NCI-H2107 (cell line): Measurements from ENCODE around the gene U2AF2.

Experiments
- DNase-seq: peaks from one replicate; lab custom pipeline; 2025; lab: John Stamatoyannopoulos, UW

The U2AF2 gene

DNA sequence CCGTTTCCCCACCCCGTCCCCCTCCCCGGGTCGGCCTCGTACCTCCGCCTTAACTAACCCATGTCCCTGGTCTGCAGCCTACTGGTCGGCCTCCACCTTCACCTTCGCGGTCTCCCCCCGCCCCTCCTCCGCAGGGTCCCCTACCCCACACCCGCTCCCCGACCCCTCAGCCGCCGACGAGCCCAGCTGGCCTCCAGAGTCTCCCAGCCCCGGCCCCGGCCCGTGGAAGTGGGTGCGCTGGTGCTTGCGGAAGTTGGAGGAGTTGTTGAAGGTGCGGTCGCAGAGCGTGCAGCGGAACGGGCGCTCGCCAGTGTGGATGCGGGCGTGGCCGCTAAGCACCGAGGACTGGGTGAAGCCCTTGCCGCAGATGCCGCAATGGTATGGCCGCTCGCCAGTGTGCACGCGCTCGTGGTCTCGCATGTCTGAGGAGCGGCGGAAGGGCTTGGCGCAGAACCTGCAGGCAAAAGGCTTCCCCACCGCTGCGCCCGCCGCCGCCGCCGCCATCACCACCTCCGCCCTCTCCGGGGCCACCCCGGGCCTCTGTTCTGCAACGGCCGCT, 33.1 kb upstream of the U2AF2 start:
- DNase-seq, result no peak

DNA sequence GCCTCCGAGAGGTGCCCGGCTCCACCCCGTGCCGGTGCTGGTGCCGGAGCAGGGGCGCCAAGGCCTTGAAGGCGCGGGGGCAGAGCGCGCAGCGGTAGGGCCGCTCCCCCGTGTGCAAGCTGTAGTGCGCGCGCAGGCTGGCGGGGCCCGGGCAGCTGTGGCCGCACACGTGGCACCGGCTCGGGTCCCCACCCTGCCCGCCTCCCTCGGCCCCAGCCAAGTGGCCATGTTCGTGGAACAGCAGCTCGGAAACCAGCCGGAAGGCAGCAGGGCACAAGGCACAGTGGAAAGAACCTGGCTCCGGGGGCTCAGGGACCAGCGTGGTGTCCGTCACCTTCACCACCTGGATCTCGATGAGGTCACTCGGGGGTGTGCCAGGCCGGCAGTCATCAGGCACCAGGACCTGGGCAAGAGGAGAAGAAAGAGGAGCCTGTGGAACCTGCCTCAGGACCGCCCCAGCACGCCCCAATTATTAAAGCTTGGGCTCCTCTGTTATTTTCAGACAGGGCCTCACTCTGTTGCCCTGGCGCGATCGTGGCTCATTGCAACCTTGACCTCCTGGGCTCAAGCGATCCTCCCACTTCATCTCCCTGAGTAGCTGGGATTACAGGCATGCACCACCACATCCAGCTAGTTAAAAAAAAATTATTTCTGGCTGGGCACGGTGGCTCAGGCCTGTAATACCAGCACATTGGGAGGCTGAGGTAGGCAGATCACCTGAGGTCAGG, 32.4 kb upstream of the U2AF2 start:
- no peak for DNase-seq

DNA sequence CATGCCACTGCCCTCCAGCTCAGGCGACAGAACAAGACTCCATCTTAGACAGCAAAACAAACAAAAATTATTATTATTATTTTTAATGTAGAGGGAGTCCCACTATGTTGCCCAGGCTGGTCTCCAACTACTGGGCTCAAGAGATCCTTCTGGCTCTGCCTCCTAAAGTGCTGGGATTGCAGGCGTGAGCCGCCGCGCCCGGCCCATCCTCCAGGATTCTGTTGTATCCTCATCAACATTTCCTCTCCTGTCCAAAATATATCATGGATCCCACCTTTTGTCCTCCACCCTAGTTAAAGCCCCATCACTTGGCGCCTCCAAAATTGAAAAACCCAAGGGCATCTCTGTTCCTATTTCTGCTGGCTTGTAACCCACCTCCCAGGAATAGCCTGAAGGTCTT, 31.7 kb upstream of the U2AF2 start:
- DNase-seq, result no peak

DNA sequence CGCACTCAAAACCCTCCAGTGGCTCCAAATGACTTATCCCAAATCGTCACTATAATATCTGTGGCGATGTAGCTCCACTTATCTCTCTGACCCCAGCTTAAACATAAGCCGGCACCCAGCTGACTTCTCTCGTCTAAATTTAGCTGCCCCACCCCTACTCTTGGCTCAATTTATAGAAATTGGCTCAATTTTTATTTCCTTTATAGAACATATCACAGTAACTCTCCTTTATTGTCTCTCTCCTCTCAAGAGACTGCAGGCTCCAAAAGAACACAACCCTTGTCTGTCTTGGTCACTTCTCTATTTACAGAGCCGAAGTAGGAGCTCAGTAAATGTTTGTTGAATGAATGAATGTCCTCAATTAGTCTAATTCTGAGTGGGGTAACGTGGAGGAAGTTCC, 31.3 kb upstream of the U2AF2 start:
- DNase-seq, result no peak

DNA sequence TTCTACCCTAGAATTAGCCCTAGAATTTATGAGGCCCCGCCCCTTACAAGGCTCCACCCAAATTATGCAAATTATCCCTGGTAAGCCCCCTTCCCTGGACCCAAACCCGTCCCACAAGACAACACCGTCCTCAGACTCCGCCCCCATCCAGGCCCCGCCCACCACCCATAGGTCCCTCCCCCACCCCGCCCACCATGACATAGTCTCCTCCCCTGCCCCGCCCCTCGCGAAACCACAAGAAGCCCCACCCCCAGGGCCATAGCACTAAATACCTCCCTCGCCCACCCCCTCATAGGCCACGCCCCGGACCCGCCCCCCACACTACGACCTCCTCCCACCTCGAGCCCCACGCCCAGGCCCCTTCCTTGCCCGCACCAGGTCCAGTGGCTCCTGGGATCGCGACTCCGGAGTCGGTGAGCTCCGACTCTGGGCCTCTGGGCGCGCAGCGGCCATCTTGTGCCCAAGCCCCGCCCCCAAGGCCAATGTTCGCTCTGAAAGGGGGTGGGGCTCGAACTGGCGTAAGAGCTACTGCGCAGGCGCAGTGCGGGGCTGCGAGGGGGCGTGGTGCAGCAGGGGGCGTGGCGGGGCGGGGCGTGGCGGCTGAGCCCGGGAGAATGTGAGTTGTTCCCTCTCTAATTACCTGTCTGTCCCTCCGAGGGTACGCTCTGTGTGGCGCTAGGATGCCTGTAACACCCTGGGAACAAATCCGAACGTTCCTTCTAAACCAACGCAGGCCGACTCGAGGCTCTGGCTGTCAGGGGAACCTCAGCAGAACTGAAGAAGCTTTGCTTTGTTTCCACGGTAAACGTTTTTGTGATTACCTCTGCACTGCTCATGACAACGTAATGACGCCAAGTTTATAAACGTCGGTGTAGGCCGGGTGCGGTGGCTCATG, 30.5 kb upstream of the U2AF2 start, which contains the start of gene ZNF784:
Gene ZNF784, minus strand, starts transcription at position 458 of the 895 bp plus-strand sequence. Its CDS starts 5 bp downstream, at position 453.
- DNase-seq, result peak; percentile 88

DNA sequence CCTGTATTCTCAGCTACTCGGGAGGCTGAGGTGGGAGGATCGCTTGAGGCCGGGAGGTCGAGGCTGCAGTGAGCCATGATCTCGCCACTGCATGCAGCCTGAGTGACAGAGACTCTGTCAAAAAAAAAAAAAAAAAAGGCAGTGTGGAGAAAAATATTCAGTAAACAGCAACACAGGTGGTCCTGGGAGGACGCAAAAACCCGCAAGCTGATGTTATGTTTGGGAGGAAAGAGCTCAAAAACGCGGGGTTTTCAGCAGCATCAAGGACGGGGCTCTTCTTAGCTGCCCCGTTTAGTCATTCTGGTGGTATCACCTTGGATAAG, 29.9 kb upstream of the U2AF2 start:
- no peak for DNase-seq

DNA sequence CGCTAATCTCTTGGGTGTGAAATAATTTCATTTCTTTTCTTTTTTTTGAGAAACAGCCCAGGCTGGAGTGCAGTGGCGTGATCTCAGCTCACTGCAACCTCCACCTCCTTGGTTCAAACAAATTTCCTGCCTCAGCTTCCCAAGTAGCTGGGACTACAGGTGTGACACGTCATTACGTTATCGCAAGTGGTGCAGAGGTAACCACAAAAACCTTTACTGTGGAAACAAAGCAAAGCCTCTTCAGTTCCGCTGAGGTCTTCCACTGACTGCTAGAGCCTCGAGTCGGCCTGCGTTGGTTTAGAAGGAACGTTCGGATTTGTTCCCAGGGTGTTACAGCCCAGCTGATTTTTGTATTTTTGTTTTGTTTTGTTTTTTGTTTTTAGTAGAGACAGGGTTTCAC, 28.5 kb upstream of the U2AF2 start:
- no peak for DNase-seq

DNA sequence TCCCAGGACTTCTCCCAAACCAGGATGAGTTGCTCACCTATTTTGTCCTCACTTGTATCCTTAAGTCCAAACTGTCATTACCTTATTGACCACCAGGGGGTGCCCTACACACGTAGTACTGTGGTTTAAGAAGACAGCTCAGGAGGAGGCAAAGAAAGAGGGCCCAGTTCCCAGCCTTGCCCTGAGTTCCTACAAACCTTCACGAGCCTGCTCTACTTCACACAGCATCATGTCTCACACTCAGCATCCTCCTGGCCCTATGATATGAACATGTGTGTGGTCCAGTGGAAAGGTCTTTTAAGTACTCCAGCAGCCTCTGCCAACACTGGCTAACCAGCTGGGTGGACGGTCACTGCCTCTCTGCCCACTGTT, 22.4 kb upstream of the U2AF2 start:
- peak; percentile 92 for DNase-seq

DNA sequence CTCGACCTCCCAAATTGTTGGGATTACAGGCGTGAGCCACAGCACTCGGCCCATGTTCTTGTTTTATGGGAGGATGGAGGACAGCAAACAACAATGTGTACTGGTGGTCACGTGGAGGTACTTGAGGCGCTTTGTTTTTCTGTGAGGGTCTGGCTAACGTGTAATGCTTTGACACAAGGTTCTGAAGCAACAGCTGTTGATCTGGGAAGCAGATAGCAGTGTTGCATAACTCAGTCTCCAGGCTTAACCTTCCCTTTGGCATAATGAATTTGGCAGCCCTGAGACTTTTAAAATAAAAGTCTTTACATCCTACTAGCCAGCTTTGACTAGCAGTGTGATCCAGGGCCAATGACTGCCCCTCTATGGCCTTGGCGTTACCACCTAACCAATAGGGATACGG, 21.0 kb upstream of the U2AF2 start:
- no peak for DNase-seq

DNA sequence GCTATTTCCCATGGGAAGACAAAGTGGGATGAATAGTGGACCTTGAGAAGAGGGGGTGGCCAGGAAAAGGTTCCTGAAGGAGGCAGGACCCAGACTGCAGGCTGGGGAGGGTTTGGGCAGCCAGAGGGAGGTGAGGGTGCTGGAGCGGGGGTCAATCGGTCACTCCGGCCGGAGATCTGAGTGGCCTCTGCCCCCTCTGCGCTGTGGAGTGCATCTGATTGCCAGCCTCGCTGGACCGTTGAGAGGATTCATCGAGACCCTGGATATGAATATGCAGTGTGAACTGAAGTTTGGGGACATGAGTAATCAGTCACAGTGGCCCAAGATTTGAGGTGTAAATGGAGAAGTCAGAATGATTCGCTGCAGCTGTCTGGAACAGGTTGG, 19.5 kb upstream of the U2AF2 start:
- no peak for DNase-seq

DNA sequence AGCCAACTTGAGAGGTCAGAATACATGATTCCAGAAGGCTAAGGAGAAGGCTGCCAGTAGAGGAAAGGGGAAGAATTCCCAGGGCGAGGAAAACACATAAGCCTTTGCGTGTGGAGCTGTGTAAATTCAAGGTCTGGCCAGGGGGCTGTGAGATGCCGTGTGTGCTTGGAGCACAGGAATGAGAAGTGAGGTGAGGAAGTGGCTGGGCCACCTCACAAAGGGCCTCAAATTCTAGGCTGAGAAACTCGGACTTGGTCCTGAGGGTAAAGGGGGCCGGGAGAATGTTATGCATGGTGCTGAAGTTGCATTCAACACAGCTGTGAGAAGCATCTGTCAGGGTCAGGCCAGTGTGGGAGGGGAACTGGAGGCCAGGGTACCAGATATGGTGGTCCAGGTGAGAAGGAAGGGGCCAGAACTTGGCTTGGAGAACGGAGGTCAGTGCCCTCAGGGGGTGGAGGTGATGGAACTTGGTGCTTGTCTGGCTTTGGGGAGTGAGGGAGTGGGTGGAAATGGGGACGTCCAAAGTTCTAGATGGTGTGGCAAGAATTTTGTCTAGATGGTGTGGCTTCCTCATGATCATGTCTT, 18.9 kb upstream of the U2AF2 start:
- no peak for DNase-seq

DNA sequence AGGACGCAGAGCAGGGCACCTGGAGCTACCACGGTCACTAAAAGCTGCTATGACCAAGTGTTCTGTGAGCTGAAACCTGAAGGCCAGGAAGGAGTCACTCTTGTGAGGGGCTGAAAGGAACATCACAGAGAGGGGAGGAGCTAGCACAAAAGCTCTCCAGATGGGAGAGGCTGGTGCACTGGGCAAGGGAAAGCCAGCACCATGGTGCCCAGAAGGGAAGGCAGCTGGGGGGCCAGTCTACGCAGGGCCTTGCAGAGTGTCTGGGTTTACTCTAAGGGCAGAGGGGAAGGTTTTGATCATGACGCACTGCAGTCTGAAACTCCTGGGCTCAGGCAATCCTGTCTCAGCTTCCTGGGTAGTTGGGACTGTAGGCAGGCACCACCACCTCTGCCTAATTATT, 18.1 kb upstream of the U2AF2 start:
- no peak for DNase-seq

DNA sequence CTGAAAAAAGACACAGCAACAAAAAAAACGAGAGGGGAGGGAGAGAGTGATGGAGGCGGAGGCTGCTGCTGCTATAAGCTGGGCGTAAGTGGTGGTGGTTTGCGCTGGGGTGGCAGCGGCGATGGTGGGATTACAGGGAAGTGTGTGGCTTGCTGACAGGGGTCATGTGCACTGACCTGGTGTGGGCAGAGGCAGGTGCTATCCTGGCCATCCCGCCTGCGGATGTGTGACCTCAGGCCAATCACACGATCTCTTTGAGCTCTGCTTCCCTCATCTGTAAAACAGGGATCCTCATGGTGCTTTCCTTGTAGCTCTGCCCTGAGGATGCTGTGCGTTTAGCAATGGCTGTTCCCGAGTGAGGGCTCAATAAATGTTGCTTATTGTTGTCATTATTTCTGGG, 17.3 kb upstream of the U2AF2 start:
- DNase-seq, result no peak

DNA sequence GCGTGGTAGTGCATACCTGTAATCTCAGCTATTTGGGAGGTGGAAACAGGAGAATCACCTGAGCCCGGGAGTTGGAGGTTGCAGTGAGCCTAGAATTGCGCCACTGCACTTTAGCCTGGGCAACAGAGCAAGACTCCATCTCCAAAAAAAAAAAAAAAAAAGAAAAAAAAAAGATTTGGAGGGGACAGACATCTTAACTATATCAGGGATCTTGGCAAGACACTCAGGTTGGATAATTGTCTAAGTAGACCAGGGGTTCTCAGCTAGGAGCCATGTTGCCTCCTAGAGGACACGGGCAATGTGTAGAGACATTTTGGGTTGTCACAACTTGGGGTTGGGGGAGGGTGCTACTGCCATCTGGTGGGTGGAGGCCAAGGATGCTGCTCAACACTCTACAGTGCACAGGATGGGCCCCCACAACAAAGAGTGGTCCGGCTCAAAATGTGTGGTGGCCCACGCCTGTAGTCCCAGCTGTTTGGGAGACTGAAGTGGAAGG, 15.9 kb upstream of the U2AF2 start:
- no peak for DNase-seq

DNA sequence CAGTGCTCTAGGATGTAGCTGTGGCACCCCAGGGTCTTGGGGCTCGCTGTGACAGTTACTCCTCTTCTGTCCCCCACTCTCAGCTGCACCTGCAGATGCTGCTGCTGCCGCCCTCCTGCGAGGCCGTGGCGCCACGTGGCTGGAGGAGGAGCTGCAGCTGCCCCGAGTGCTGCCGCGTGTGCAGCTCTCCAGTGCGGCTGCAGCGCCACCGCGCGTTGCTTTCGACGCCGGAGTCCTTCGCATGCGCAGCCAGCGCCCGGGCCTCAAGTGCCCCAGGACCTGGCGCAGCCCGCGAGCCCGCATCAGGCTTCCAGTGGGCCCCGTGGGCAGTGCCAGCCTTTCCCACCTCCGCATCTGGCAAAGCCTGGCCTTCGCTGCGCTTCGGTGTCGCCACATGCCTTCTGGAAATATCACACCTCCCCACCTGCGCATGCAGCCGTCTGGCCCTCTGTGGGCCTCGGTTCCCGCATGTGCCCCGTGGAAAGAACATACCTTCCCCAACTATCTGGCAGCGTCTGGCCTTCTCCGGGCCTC, 14.7 kb upstream of the U2AF2 start:
- DNase-seq, result no peak

DNA sequence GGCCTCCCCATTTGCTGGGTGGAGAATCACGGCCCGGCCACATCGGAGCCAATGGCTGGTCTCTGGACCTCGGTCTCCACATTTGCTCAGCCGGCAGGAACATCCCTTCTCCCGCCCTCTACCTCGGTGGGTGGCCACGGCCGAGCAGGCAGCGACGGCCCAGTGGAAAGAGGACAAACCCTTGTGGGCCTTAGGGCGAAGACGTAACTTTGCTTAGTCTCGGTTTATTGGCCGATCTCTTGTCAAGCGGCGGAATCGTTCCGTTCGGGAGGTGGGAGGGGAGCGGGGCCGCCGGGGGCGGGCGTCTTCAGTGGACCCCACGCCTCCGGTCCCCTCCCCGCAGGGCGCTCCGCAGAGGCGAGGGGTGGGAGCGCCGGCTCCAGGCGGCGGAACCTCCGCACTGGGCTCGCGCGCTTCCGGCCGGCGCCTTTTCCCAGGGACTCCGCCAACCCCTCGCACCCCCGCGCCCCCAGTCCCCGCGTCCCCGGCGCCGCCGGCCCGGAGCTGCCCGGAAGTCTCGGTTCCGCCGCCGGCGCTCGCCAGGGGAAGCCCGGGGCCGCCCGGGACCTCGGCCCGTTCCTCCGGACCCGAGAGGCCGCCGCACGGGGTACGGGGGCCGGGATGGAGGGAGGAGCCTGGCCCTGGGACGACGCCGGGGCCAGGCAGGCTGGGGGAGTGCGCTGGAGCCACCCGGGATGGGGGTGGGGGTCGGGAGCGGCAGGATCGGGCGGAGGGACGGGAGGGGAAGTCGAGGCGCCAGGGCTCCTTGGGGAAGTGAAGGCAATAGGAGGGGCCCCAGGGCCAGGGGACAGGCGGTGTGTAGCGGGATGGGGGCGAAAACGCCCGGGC, 14.0 kb upstream of the U2AF2 start, which contains the start of gene ZNF580:
Gene ZNF580, plus strand, starts transcription at position 426 of the 849 bp plus-strand sequence. CDS start 1,507 bp downstream, outside the sequence.
- no peak for DNase-seq

DNA sequence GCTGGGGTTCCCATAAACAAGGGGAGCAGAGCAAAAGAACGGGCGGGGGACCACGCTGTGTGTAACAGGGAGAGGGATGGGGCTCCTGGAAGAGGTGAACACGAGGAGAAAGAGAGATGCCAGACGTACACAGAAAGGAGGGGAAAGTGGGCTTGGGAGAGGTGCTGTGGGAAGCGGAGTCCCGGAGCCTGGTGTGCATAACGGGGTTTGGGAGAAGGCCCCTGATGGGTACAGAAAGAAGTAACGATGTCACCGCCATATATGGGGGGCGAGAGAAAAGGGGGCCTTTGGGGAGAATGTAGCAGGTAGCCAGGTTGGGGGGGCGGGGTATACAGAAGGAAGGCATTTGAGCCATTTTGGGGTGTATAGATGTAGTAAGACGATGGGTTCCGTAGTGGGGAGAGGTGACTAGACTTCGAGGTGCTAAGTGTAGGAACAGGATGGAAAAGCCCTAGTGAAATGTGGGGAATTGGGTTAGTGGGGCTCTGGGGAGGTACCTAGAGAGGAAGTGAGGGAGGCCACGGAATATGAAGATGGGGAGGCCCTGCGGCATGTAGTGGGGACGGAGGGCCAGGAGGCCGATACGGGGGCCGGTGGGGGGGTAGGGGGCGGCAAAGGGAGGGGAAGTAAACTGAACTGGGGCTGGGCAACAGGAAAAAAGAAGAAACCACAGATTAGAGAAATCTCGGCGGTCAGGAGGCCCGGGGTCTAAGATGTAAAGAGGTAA, 13.2 kb upstream of the U2AF2 start:
- no peak for DNase-seq

DNA sequence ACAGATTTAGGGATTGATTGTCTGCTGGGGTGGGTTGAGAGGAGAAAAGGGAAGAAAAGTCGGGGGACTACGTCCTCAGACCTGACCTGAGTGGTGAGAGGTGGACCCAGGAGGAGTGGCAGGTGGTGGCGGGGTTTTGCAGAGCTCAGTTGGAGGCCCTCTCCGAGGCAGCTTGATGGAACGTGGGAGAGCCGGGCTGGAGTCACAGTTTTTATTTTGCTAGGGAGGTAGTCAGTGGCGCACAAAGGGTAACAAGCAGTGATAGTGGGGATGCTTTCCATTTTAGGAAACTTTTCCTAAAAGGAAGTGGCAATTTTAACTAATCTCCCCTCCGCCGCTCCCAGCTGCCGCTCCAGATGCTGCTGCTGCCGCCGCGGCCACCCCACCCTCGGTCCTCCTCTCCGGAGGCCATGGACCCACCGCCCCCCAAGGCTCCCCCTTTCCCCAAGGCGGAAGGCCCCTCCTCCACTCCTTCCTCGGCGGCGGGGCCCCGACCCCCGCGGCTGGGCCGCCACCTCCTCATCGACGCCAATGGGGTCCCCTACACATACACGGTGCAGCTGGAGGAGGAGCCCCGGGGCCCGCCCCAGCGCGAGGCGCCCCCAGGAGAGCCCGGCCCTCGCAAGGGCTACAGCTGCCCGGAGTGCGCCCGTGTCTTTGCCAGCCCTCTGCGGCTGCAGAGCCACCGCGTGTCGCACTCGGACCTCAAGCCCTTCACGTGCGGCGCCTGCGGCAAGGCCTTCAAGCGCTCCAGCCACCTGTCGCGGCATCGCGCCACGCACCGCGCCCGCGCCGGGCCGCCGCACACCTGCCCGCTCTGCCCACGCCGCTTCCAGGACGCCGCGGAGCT, 12.5 kb upstream of the U2AF2 start:
- DNase-seq, result no peak

DNA sequence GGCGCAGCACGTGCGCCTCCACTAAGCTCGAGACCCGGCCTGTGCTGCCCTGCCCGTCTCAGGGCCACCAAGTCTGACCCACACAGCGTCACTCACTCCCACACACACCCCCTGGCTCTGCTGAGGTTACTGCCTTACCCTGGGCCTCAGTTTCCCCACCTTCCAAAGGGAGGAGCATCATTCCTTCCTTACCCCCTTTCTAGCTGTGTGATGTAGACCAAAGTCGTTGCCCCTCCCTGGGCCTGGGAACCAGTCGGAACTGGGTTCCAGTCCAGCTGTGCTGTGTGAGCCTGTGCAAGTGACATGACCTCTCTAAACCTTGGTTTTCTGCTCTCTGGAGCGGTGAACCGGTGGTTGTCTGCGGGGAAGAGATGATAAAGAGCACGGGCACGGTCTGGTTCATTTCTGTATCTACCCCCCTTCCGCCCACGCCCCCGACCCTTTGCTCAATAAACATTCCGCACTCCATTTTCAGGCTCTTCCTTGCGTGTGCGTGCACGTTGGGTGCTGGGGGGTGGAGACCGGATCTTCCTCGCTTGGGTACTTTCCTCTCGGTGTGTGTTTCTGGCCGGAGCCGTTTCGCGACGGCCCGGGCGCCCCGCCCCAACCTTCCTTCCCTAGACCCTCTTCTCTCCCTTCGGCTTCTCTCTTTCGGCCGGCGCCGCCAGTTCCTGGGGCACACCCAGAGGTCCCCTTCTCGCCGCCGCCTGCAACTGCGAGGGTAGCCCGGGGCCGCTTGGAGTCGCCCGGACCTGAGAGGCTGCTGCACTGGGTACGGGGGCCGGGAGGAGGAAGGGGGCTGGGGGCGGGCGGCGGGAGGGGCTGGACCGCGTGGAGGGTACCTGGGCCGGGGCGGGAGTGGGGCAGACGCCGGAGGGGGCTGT, 11.6 kb upstream of the U2AF2 start, which contains the start of gene ZNF581:
Gene ZNF581, plus strand, starts transcription at position 647 of the 884 bp plus-strand sequence. CDS start 923 bp downstream, outside the sequence.
- no peak for DNase-seq
